Esophagus squamous epithelium (tissue), 5 donors: ENCODE data around the gene C12orf42. TPM values are rescaled to one million over a fixed set of nuclear protein-coding genes. Genes with fewer than 3 reads are reported as not detected.

ENCODE experiments used
- DNase-seq: peaks from one replicate; lab custom pipeline; 2025; lab: John Stamatoyannopoulos, UW
- H3K27ac ChIP-seq, 4 donors: fragments of 200-600 bp; sonication (generic); one replicate each; pipeline ENCODE4 v1.5.1; 2016 to 2019; ENCODE audit warnings: mild to moderate bottlenecking in 1 of 4
- H3K27me3 ChIP-seq, 4 donors: fragments of 200-600 bp; sonication (generic); 1 replicate in 3 of 4; 2 replicates in 1 of 4; pipeline versions ENCODE4 v1.5.1 to v1.6.0; 2017 to 2021; ENCODE audit warnings: antibody characterized with exemption in 1 of 4
- H3K36me3 ChIP-seq, 3 donors: fragments of 200-600 bp; sonication (generic); one replicate each; pipeline ENCODE4 v1.5.1; 2016 to 2019
- H3K4me1 ChIP-seq, 3 donors: fragments of 200-600 bp; sonication (generic); one replicate each; pipeline ENCODE4 v1.5.1; 2017 to 2019
- H3K4me3 ChIP-seq, 4 donors: fragments of 200-600 bp; sonication (generic); 1 replicate in 3 of 4; 2 replicates in 1 of 4; pipeline ENCODE4 v1.5.1; 2016 to 2019; ENCODE audit warnings: mild to moderate bottlenecking in 2 of 4, moderate library complexity in 1 of 4
- H3K9me3 ChIP-seq, 3 donors: fragments of 200-600 bp; sonication (generic); one replicate each; pipeline ENCODE4 v1.5.1; 2016 to 2019
- POLR2A ChIP-seq, 4 donors: fragments of 450-650 bp; IDR thresholded peaks; one replicate each; pipeline ENCODE4 v1.6.1; 2017; ENCODE audit warnings: antibody characterized with exemption in 4 of 4, mild to moderate bottlenecking in 4 of 4, moderate library complexity in 3 of 4
- WGBS, 2 donors: methylation state at CpG; one replicate each; pipeline ENCODE4 v1.1.5; 2018; 5-methylcytosine and 5-hydroxymethylcytosine counted together
- intact Hi-C: fragments of 100-400 bp; cut with DNase I; formaldehyde crosslinking; loops from one replicate; pipeline ENCODE4 v1.15.0; 2022
- total RNA-seq, 4 donors: library from RNA; depleted of rRNA; stranded (reverse); fragments of >200 nt; gene quantifications; one replicate each; pipeline ENCODE4 v1.1.0, GENCODE V29; 2016
- TF ChIP-seq, protein P1 (sequence below), 6 experiments: fragments of 450-650 bp in 4 of 6; fragments of 200-600 bp in 2 of 6; sonication (generic) in 2 of 6; IDR thresholded peaks; one replicate each; pipeline ENCODE4 v1.5.1; 2016 to 2019; ENCODE audit warnings: antibody characterized with exemption in 6 of 6, mild to moderate bottlenecking in 4 of 6, moderate library complexity in 4 of 6
- donor health status: DM: yes; HTN: yes; CAD: no.

C12orf42 gene
- total RNA-seq, 4 donors from 2014 or later: not detected

- Histone ChIP-seq H3K36me3 (no peaks in the 10 kb centered on the region), H3K4me3 (no peak overlapping the region), H3K27me3 (no peaks in the 10 kb centered on the region), H3K9me3 (no peaks in the 10 kb centered on the region), H3K27ac (no peak overlapping the region), H3K4me1 (no peaks in the 10 kb centered on the region)
- TF ChIP-seq POLR2A (IDR thresholded peaks at IDR 0.05): no peak
- TF ChIP-seq, protein P1, sequence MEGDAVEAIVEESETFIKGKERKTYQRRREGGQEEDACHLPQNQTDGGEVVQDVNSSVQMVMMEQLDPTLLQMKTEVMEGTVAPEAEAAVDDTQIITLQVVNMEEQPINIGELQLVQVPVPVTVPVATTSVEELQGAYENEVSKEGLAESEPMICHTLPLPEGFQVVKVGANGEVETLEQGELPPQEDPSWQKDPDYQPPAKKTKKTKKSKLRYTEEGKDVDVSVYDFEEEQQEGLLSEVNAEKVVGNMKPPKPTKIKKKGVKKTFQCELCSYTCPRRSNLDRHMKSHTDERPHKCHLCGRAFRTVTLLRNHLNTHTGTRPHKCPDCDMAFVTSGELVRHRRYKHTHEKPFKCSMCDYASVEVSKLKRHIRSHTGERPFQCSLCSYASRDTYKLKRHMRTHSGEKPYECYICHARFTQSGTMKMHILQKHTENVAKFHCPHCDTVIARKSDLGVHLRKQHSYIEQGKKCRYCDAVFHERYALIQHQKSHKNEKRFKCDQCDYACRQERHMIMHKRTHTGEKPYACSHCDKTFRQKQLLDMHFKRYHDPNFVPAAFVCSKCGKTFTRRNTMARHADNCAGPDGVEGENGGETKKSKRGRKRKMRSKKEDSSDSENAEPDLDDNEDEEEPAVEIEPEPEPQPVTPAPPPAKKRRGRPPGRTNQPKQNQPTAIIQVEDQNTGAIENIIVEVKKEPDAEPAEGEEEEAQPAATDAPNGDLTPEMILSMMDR (IDR thresholded peaks at IDR 0.05): no peak
- no peak for DNase-seq
- intact Hi-C loops: no loop called here
- WGBS, 2 donors: 59 to 78% methylated on average over 4 of the region's 4 CpGs
These were observed 73.4 kb downstream of the C12orf42 start for GRCh38 chr12:103422328-103422727.

DNA sequence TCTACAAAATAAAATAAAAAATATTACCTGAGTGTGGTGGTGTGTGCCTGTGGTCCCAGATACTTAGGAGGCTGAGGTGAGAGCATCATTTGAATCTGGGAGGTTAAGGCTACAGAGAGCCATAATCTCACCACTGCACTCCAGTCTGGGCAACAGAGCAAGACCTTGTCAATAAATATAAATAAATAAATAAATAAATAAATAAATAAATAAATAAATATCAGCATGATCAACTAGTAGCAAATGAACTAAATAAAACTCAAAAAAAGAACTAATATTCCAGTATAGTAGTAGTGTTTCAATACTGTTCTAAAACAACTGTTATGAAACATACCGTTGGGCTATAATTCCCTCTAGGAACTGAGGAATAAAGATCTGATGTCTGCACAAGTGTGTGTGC, 74.4 kb downstream of the C12orf42 start:
- Histone ChIP-seq H3K4me1 (no peaks in the 10 kb centered on the region), H3K9me3 (no peaks in the 10 kb centered on the region), H3K36me3 (no peaks in the 10 kb centered on the region), H3K4me3 (no peak overlapping the region), H3K27me3 (no peaks in the 10 kb centered on the region), H3K27ac (no peak overlapping the region)
- DNase-seq: no peak
- intact Hi-C loops: no loop called here
- no peak for TF ChIP-seq POLR2A (IDR thresholded peaks at IDR 0.05)
- TF ChIP-seq, protein P1 (IDR thresholded peaks at IDR 0.05): no peak
- 89 to 96% methylated on average over 1 of the region's 1 CpG for WGBS, 2 donors

DNA sequence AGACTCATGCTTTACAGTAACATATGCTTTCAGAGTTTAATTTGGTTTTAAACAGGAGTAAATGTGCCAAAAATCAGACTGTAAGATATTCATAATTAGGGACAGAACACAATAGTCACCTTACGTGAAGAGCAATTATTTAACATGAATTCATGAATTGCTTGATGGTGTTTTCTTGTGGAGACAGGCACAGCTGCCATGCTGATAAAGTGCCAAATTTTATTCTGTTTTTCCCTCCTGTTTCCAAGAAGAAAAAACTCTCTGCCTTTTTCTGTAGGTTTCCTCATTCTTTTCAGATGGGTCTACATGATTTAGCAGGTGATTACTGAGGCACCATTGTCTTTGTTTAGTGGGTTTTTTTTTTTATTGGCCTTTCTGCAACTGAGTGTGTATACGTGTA, 80.1 kb downstream of the C12orf42 start:
- H3K36me3 ChIP-seq: no peaks in the 10 kb centered on the region
- H3K4me1 ChIP-seq: no peaks in the 10 kb centered on the region
- DNase-seq: no peak
- 50 to 53% methylated on average over 2 of the region's 2 CpGs for WGBS, 2 donors
- no peak for TF ChIP-seq POLR2A (IDR thresholded peaks at IDR 0.05)
- TF ChIP-seq, protein P1 (IDR thresholded peaks at IDR 0.05): no peak
- no peaks in the 10 kb centered on the region for H3K9me3 ChIP-seq
- intact Hi-C loops: no loop called here
- no peak overlapping the region for H3K27ac ChIP-seq
- H3K27me3 ChIP-seq: no peaks in the 10 kb centered on the region
- no peak overlapping the region for H3K4me3 ChIP-seq

- Histone ChIP-seq H3K27me3 (no peaks in the 10 kb centered on the region), H3K4me3 (no peak overlapping the region), H3K36me3 (no peaks in the 10 kb centered on the region), H3K4me1 (no peaks in the 10 kb centered on the region), H3K27ac (no peak overlapping the region), H3K9me3 (no peaks in the 10 kb centered on the region)
- TF ChIP-seq, protein P1 (IDR thresholded peaks at IDR 0.05): no peak
- no peak for TF ChIP-seq POLR2A (IDR thresholded peaks at IDR 0.05)
- 49 to 55% methylated on average over 3 of the region's 3 CpGs for WGBS, 2 donors
- intact Hi-C loops: no loop called here
- DNase-seq: no peak
These were observed 94.3 kb downstream of the C12orf42 start for GRCh38 chr12:103401421-103401820.

DNA sequence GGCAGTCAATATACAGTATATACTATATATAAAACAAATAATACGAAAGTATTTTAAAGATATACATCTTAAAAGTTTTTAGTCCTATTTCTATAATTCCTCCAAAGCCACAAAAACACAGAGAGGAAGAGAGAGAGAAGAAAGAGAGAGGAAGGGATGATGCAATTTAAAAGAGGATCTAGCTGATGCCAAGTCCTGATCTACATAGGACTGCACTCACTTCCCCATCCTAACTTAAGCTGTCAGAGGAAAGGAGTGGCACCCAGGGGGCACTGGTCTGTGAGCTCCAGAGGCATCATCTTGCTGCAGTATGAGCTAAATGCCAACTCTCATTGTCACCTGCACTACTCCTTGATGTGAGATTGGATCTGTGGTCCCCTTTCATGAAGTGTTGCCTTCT, 95.8 kb downstream of the C12orf42 start:
- WGBS, 2 donors: 75 to 80% methylated on average over 1 of the region's 1 CpG
- H3K4me3 ChIP-seq: no peak overlapping the region
- intact Hi-C loops: no loop called here

More for the DNA sequence above, 95.8 kb downstream of the C12orf42 start:
- DNase-seq: no peak
- TF ChIP-seq POLR2A (IDR thresholded peaks at IDR 0.05): no peak
- TF ChIP-seq, protein P1 (IDR thresholded peaks at IDR 0.05): no peak
- Histone ChIP-seq H3K36me3 (no peaks in the 10 kb centered on the region), H3K27ac (no peak overlapping the region), H3K9me3 (no peaks in the 10 kb centered on the region), H3K27me3 (no peaks in the 10 kb centered on the region), H3K4me1 (no peaks in the 10 kb centered on the region)
